Right lobe of liver (tissue), 4 donors: ENCODE measurements around the gene GPR84.

Experiments used
- POLR2A ChIP-seq: fragments of 450-650 bp; IDR thresholded peaks from one replicate; pipeline ENCODE4 v1.6.1; 2017; ENCODE audit warnings: antibody characterized with exemption, mild to moderate bottlenecking
- TF ChIP-seq, protein P1 (sequence below), 4 donors: fragments of 200-600 bp in 3 of 4; fragments of 450-650 bp in 1 of 4; IDR thresholded peaks; one replicate each; pipeline versions ENCODE4 v1.5.1 to v1.8.0; 2016 to 2022; ENCODE audit warnings: antibody characterized with exemption in 4 of 4, mild to moderate bottlenecking in 2 of 4
- donor health status: DM: no; HTN: no; CAD: no.
- donor health status: DM: no; HTN: no; CAD: no.
- donor health status: DM: no; HTN: yes; CAD: no.

DNA sequence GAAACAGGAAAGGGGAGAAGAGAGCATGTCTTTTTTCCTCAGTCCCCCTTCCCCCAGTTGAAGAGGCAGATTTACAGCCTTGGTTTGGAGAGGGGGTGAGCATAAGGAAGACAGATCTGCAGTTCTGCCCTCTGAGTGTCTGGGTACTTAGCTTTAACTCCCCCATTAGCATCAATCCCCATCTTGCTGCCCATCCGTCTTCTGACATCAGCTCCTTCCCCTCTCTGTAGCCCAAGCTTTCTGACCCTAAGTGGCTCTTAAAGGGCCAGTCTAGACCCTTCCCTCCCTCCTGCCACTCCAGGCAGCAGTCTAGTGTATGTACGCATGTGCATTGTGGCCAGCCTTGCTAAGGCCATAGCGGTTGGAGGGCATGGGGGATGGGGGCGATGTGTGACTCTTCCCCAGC lies 7.3 kb downstream of the GPR84 start:
- TF ChIP-seq, protein P1, sequence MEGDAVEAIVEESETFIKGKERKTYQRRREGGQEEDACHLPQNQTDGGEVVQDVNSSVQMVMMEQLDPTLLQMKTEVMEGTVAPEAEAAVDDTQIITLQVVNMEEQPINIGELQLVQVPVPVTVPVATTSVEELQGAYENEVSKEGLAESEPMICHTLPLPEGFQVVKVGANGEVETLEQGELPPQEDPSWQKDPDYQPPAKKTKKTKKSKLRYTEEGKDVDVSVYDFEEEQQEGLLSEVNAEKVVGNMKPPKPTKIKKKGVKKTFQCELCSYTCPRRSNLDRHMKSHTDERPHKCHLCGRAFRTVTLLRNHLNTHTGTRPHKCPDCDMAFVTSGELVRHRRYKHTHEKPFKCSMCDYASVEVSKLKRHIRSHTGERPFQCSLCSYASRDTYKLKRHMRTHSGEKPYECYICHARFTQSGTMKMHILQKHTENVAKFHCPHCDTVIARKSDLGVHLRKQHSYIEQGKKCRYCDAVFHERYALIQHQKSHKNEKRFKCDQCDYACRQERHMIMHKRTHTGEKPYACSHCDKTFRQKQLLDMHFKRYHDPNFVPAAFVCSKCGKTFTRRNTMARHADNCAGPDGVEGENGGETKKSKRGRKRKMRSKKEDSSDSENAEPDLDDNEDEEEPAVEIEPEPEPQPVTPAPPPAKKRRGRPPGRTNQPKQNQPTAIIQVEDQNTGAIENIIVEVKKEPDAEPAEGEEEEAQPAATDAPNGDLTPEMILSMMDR (IDR thresholded peaks at IDR 0.05): no peak
- TF ChIP-seq POLR2A: no peak
